Right lobe of liver (tissue), 4 donors: ENCODE measurements around the gene LHX8.

Experiments
- CTCF ChIP-seq, 4 donors: fragments of 200-600 bp in 3 of 4; fragments of 450-650 bp in 1 of 4; IDR thresholded peaks; one replicate each; pipeline versions ENCODE4 v1.5.1 to v1.8.0; 2016 to 2022; ENCODE audit warnings: antibody characterized with exemption in 4 of 4, mild to moderate bottlenecking in 2 of 4
- POLR2A ChIP-seq: fragments of 450-650 bp; IDR thresholded peaks from one replicate; pipeline ENCODE4 v1.6.1; 2017; ENCODE audit warnings: antibody characterized with exemption, mild to moderate bottlenecking
- donor health status: DM: no; HTN: no; CAD: no.
- donor health status: DM: no; HTN: no; CAD: no.
- donor health status: DM: no; HTN: yes; CAD: no.

GRCh38 chr1:75202751-75203150, 68.6 kb downstream of the LHX8 start:
- TF ChIP-seq CTCF (IDR thresholded peaks at IDR 0.05) (no peak), POLR2A (no peak)
